Measurements from ENCODE around the gene MVB12B.
"Not testable (repeated sequence)": the region's sequence is repeated elsewhere in the genome, so short reads cannot be mapped to it uniquely, and the experiment has no call there.

The MVB12B gene

DNA sequence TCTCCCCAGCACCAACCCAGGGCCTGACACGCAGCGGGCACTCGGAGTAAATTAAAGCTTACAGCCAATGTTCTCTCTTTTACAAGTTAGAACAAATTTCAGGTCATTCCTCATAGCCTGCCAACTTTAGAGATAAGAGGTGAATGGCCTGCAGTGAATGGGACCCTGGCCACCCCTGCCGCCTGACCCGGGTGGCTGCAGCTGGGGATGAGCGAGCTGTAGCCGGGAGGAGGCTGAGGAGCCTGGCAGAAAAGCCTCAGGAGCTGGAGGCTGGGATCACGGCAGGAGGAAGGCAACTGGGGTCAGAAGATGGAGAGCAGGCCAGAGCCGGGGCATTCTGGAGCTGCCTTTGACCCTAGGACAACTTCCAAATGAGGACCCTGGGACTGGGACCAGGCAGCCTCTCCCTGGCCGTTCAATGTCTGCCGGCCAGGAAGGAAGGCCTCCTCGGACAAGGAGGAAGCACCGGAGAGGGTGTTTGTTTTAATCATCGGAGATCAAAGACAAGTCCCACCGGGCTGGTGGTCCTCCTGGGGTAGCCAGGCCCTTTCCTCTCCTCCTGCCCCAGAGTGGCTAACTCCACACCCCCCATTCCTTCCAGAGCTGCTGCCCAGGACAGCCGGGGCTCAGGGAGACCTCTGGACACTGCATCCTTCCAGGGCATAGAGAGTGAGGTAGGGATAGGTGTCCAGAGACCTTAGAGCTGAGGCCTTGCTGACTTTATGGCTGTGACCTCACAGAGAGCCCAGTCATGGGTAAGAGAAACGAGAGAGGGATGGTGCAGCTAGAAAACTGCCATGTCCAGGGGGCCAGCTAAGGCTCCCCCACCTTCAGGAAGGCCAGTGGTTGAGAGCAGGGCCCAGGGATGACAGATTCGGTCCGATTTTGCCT, 199.8 kb downstream of the MVB12B start:
- FAIRE-seq = no peak

DNA sequence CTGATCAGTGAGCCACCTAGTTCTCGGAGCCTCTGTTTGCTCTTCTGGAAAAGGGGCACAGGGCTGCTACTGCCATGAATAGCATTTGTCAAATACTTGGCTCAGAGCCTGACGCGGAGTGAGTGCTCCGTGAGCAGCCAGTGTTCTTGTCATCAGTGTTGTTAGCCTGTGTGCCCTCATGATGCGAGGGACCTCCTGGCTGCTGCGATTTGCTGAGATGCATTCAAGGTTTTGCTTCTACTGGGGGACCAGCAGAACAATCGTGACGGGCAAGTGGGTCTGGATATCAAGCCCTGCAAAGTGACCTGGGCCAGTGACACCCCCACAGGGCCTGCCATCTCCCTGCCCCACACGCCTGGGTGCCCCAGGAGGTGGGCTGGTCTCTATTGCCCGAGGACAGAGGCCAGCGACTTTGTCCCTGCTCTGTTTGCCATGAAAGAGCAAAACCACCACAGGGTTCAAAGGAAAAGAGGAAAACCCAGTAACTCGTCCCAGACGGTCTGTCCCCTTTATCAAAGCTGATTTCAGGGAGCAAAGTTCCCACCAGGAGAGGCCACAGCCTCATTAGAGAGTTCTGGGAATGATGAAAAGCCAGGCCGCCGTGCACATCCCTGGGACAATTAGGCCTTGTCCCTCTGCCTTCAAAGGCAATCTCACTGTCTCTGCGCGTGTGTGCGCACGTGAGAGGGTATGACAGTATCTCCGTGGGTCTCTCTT, 200.6 kb downstream of the MVB12B start:
- FAIRE-seq = no peak

DNA sequence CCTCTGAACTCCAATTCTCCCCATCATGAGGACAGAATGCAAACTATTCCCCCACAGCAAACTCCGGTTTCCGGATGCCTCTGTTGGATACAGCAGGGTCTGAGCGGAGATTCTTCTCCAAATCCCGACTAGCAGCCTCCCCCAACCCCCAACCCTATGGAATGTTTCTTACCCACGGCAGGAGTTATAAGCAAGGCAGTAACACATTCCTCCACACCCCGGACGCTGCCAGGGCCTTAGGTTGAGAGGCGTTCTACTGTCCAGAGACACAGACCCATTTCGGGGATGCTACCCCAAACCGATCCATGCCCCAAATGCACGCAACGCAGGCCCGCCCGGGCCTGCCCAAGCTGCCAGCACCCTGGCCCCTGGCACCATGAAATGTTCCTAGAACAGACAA, 201.5 kb downstream of the MVB12B start:
- FAIRE-seq = no peak

DNA sequence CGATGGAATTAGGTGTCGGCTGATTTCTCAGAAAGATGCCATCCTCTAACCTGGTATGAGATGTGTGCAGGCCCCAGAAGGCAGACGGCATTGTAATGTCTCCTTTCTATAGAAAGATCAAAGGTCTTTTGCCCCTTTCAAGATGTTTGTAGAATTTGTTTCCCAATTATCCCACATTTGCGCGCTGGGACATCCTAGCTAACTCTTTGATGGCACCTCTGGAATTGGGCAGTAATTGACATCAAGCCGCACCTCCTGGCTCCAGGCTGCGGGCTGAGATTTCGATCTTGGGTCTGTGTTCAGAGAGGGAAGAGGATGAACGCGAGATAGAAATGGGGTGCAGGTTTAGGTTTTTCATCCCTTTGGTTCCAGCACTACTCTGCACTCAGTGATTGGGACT, 202.3 kb downstream of the MVB12B start:
- FAIRE-seq = no peak

DNA sequence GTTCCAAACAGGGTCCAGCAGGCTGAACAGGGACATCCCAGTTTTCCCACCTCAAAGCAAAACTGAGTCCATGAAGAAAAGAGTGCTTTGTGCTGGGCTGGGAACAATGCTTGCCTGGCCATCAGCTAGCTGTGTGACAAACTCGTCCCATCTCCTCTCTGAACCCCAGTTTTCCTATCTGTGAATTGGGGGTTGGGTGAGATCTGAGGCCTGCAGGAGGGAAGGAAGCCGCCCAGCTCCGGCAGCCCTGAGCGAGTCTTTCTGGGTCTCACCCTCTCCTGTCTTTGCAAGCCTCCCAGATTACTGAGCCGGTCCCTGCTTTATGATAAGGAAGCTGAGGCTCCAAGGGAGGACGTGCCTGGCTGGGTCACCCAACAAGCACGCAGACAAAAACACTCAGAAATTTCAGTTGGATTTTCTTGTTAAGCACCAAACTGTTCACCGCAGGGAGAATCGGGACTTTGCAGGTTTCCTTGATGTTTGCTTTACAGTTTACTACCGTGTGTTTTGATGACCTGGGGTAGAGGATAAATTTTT, 204.5 kb downstream of the MVB12B start:
- no peak for FAIRE-seq

DNA sequence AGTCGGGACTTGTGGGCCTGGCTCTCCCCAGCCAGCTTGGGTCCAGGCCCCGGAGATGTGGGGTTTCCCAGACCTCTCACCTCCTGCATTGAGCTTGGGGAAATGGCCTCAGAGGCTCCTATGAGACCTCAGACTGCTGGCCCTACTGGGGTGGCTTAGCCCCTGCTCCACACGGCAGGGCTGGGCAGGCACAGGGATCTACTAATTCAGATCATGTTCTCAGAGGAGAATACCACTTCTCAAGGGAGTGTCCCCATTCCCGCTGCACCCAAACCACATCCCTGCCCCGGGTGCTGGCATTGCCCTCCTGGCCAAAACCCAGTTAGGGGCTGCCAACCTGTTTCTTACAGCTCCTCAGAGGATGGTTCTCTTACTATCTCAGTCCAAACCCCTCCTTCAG, 205.0 kb downstream of the MVB12B start:
- no peak for FAIRE-seq

DNA sequence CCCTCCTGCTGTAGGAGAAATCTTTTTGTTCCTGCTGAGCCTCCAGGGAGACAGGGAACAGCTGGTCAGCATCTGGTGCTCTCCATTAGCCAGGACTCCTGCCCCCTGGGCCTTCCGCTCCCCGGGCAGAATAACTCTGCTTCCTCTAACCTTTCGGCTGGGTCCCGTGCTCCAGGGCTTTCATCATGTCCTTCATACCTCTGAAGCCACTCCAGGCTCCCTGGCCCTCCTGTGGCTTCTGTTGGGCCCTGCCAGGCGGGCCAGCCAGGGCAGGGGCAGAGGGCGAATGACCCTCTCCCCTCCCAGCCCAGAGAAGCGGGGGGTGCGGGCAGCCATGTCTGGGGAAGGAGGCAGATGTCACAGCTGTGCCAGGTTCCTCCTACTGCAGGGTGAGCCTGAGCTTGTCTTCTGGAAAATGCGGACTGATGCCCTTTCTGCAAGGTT, 205.4 kb downstream of the MVB12B start:
- no peak for FAIRE-seq

DNA sequence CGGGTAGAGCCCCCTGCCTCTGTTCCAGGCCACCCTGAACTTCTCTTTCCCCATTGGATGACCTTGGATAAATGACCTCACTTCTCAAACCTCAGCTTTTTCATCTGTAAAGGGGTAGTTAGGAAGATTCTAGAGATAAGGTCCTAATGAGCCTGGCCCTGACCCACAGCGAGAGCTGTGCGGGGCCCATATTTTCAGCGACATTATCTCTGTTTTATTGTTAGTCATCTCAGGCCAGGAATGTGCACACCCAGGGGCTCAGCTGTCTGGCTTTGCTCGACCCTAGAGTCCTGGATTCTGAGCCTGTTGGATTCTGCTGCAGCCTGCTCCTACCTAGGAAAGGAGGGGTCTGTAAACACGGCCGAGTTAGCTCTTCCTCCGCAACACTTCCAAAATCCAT, 205.9 kb downstream of the MVB12B start:
- FAIRE-seq = no peak

DNA sequence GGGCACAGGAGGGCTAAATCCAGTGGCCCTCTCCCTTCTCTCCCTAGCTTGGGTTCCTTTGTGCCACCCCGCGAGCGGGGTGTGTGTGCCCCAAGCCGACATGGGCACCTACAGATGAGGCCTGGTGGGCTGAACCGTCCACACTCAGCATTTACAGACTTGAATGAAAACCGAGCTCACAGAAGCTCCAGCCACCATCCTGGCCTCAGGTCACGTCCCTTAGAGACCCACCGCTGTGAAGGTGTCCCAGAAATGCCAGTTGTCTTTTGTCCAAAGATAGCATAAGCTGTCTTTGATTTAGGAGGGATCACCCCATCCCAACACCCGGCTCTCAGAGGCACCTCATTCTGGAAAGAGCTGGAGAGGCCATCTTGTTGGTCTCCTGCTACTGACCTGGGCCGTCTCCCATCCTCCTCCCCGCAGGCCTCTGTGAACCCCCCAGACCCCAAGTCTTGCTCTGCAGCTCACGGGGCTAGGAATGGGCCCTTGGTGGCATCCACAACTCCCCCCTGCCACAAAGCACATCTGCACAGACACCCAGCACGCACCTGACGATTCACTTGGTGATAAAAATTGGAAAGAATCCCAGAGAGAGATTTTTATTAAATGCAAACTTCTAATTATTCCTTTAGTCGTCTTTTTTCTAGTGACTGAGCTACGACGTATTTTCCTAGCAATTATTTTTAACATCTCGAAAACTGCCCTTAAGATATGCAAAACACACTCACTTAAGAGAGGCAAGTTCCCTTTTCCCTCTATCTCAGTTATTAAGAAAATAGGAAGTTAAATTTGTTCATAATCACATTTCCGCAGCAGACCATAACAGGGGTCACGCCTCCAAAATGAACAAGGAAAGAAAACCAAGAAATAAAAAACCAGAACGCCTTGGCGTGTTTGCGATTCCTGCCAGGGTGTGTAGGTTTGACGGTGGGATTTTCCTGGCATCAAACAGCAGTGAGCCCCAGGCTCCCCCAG, 206.6 kb downstream of the MVB12B start:
- no peak for FAIRE-seq

DNA sequence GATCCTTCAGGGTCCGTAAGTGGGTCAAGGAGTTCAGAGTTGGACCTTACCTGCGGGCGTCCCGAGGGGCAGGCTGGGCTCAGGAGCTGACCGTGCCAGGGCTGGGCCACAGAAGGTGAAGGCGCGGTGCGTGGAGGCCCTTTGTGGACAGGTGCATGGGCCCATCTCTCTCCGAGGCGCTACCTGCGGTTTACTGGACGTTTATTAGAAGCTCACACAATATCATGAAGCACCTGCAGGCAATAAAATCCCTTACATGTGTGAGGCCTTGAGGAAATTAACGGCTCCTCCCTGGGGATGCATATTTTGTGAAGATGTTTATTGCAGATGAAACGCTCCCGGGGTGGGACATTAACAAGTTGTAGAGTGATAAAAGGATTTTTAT, 207.3 kb downstream of the MVB12B start:
- no peak for FAIRE-seq

DNA sequence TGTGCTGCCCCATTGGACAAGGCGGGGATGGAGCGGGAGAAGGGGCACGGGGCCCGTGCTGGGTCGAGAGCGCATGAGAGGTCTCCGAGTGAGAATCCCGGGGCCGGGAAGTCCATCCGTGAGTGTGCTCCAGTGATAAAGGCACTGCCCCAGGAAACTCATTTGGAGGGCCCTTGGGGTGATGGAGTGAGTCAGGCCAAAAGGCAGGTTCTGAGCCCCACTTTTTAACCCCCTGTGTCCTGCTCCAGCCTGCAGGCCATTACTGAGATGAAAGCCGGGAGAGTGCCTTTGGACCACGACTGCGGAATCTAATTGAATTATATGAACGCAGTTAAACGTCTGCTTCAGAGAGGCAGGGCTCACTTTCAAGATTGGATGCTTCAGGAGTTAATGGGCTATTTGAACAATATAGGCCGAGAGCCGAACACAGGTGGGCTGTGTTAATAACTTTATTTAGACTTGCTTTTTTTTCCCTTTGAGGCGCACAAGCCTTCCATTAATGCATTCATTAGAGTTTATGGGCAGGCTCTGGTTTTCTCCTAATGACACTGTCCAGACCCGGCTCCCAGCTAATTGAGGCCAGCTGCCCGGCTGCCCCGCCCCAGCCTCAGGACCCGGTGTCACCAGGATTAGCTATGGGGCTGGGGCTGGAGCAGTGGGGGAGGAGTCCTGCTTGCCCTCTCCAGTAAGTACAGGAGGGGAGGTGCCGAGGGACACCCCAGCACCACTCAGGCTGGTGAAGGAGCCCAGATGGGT, 208.0 kb downstream of the MVB12B start:
- FAIRE-seq = no peak

DNA sequence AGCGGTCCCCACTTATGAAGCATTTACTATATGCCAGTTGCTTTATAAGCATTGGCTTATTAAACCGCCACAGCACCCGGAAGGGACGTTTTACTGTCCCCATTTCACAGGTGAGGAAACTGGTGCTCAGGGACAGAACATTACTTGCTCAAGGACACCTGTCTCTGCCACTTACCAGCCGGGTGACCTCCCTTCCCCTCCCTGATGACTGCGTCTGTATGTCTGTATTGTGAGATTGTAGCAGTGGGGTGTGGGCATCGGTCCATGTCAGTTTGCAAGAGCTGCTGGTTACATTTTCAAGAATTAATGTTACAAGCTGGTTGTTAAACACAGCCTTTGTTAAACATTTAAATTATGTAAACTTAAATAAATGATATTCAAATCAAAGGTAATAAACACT, 209.5 kb downstream of the MVB12B start:
- FAIRE-seq = no peak

DNA sequence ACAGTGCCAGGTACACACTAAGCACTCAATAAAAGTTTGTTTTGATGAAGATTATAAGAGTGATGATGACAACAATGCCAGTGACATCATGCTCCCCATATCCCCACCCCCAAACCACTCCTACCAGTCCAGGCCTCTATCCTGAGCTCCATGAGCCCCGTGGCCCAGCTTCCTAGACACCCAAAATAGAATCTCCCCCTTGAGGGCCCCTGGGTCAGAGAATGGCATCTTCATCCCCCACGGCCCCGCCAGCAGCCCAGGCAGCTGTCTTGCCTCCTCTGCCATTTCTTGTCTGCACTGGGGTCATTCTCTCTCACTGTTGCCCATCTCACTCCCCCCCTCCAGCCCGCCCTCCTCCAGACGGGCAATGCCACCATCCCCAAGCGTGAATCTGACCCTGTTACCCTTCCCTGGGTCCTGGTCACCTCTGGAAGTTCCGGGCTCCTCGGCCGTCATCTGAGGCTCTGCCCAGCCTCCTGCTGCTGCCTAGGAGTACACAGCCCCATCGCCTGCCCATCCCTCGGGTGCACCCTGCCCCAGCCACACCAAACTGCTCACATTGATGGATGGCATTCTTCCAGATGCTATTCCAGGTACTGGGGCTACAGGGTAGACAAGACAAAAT, 210.3 kb downstream of the MVB12B start:
- no peak for FAIRE-seq

DNA sequence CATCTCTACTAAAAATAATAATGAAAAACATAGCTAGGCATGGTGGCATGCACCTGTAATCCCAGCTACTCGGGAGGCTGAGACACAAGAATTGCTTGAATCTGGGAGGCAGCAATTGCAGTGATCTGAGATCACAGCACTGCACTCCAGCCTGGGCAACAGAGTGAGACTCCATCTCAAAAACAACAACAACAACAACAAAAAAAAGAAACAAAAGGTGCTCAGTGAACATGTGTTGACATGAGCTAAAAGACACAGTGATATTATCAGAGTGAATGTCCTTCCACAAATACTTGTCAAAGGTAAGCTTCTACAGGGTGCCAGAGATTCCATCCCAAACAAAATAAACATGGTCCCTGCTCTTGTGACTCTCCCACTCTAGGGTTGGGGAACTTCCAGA, 211.9 kb downstream of the MVB12B start:
- FAIRE-seq = no peak

DNA sequence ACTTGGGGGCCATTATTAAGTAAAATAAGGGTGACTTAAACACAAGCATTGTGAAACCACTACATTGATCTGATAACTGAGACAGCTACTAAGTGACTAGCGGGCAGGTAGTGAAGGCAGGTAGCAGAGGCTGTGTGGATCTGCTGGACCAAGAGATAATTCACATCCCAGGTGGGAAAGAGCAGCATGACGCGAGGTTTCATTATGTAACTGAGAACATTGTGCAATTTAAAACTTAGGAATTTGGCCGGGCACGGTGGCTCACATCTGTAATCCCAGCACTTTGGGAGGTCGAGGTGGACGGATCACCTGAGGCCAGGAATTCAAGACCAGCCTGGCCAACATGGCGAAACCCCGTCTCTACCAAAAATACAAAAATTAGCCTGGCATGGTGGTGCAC, 213.8 kb downstream of the MVB12B start:
- not testable (repeated sequence) for FAIRE-seq

DNA sequence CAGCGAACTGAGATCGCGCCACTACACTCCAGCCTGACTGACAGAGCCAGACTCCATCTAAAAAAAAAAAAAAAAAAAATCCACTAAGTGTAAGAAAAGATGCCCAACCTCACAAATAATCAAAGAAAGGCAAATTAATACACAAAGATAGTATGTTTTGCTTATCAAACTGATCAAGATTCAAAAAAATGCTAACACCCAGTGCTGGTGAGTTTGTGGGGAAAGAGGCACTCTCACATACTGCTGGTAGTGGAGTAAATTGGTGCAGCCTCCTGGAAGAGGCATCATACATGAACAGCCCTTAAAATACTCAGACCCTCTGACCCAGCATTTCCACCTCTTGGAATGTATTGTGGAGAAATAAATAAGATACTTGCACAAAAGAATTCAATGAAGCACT, 216.9 kb downstream of the MVB12B start:
- FAIRE-seq = no peak

DNA sequence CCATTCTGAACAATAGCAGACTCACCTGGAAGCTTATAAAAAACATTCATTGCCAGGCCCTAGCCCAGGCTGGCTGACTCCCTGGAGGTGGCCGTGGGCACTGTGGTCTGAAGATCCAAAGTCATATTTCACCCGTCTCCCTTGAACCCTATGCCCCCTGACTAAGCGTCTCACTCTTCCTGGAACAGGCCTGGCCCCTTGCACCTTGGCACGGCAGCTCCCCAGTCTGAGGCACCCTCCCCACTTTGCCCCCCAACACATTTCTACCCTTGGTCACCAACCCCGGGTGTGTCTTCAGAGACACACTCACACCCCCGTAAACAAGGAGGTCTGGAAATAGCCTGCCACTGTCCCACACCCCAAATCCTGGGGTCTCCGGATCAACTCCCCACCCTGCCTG, 218.5 kb downstream of the MVB12B start:
- FAIRE-seq = no peak

DNA sequence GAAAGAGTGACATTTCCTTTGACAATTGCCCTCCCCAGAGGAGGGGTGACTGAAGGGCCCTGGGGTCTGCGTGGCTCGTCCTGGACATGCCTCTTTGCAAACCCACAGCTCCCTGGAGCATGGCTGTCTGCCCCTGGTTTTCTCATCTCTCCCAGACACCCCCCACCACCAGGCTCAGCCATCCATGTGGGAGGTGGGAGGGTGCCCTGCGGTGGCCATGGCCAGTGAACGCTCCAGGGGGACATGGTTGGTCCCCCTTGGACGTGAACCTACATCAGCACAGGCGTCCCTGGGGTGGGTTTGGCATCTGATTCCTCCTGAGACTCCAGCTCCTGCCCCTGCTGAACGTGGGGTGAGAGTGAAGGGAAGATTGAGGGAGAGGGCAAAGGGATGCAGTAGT, 219.4 kb downstream of the MVB12B start:
- no peak for FAIRE-seq

DNA sequence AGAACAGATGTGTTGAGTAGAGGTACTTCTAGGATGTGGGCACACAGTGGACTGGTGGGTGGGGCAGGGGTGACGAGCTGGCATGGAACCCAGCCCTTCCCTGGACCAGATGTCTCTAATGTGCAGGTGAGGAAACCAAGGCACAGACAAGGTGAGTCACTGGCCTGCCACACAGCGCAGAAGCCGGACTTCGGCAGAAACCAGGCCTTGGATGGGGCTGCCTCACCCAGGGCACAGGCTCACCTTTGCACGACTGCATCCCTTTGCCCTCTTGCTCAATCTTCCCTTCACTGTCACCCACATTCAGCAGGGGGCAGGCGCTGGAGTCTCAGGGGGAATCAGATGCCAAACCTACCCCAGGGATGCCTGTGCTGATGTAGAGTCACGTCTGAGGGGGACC, 221.7 kb downstream of the MVB12B start:
- FAIRE-seq = no peak

DNA sequence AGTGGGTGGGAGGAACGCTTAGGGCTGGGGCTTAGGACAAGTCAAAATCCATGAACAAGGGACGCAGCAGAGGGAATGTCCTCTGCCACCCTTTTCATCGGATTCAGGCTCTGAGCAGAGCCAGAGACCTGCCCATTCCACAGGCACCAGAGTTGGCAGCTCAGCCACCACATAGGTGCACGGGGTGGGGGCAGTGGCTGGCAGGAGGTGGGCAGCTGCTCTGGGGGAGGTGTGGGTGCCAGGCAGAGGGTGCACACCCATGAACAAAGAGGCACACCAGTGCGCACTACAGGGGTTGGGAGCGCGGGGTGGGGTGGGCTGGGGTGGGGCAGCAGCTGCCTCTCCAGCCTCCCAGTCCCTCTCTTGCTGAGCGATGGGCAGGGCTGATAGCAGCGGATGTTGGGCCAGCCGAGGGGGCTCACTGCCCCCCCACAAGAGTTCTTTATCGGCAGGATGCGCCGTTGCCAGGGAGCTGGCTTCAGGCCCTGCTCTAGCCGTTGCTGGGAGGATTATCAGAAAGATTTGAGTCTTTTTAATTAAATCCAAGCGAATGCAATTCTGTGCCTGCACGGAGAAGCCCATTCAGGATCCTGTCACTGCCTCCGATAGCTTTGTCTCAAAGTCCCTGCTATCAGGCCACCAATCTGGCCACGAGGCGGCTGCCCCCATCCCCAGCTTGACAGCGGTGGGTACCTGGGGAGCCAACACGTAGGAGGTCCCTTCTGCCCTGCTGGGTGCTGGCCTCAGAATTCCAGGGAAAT, 222.8 kb downstream of the MVB12B start:
- no peak for FAIRE-seq

DNA sequence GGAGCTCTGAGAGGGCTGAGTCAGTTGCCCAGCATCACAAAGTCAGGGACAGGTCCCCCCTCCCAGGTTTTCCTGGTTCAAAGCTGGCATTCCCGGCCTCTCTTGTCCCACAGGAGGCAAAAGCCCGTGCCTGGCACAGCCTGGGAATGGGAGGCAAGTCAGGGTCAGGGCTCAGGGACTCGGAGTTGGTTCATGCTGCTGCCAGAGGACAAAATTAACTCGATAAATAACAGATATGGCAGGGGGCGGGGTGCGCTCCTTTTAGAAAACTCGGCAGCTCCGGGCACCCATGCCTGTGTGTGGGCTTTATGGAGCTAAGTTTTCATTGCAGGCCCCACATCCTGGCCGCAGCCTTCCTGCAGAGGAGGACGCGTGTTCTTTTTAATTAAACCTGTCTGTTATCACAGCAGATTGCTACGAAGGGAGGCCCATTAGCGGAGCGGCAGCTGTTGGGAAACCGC, 224.3 kb downstream of the MVB12B start:
- no peak for FAIRE-seq

Data from TTC549 (cell line).